Left hindlimb (tissue), 1 donor: ENCODE data around the gene ITGA2.

Experiments used
- DNase-seq: peaks from one replicate; pipeline ENCODE4 v3.0.0-alpha.2; 2018

Gene ITGA2

GRCh38 chr5:53022930-53023511 is 33.9 kb downstream of the ITGA2 start:
- no peak for DNase-seq

GRCh38 chr5:53023969-53024368 is 34.8 kb downstream of the ITGA2 start:
- no peak for DNase-seq

GRCh38 chr5:53024535-53024934 is 35.4 kb downstream of the ITGA2 start:
- DNase-seq, result no peak

GRCh38 chr5:53025487-53025886 is 36.3 kb downstream of the ITGA2 start:
- no peak for DNase-seq

GRCh38 chr5:53027913-53028312 is 38.8 kb downstream of the ITGA2 start:
- no peak for DNase-seq

- DNase-seq, result no peak
Measured at GRCh38 chr5:53029608-53030007, 40.5 kb downstream of the ITGA2 start.

- DNase-seq, result no peak
Measured at GRCh38 chr5:53030893-53031292, 41.7 kb downstream of the ITGA2 start.

GRCh38 chr5:53031695-53032096 is 42.5 kb downstream of the ITGA2 start:
- DNase-seq, result no peak

GRCh38 chr5:53032188-53032587 is 43.0 kb downstream of the ITGA2 start:
- DNase-seq, result no peak

GRCh38 chr5:53034832-53035231 is 45.7 kb downstream of the ITGA2 start:
- no peak for DNase-seq

- no peak for DNase-seq
Measured at GRCh38 chr5:53035868-53036381, 46.8 kb downstream of the ITGA2 start.

GRCh38 chr5:53037141-53037859 is 48.1 kb downstream of the ITGA2 start:
- no peak for DNase-seq

GRCh38 chr5:53038196-53038847 is 49.2 kb downstream of the ITGA2 start:
- no peak for DNase-seq

GRCh38 chr5:53039855-53040254 is 50.7 kb downstream of the ITGA2 start:
- DNase-seq, result no peak

- no peak for DNase-seq
Measured at GRCh38 chr5:53041071-53041692, 52.0 kb downstream of the ITGA2 start.

- DNase-seq, result no peak
Measured at GRCh38 chr5:53041740-53042139, 52.6 kb downstream of the ITGA2 start.

GRCh38 chr5:53045263-53045662 is 56.1 kb downstream of the ITGA2 start:
- DNase-seq, result no peak

- DNase-seq, result no peak
Measured at GRCh38 chr5:53048248-53048647, 59.1 kb downstream of the ITGA2 start.

- DNase-seq, result no peak
Measured at GRCh38 chr5:53052499-53052898, 63.3 kb downstream of the ITGA2 start.

GRCh38 chr5:53053364-53053763 is 64.2 kb downstream of the ITGA2 start:
- no peak for DNase-seq

- DNase-seq, result no peak
Measured at GRCh38 chr5:53055365-53055764, 66.2 kb downstream of the ITGA2 start.

- DNase-seq, result no peak
Measured at GRCh38 chr5:53059281-53059680, 70.1 kb downstream of the ITGA2 start.

GRCh38 chr5:53063176-53063575 is 74.0 kb downstream of the ITGA2 start:
- DNase-seq, result no peak

- DNase-seq, result no peak
Measured at GRCh38 chr5:53063791-53064190, 74.6 kb downstream of the ITGA2 start.
